K562 (cell line): ENCODE results near the gene PRCD. TPM values are rescaled to one million over a fixed set of nuclear protein-coding genes. Genes with fewer than 3 reads are reported as not detected.

Source experiments
- ATF4 ChIP-seq: fragments of 450-650 bp; formaldehyde crosslinking; IDR thresholded peaks from 2 replicates; pipeline ENCODE4 v1.4.0; 2022; ENCODE audit warnings: mild to moderate bottlenecking, moderate library complexity
- BCLAF1 ChIP-seq, 2 experiments: fragments of 450-650 bp in 1 of 2; IDR thresholded peaks; 2 replicates each; pipeline ENCODE4 v1.6.1; 2011 to 2017; ENCODE audit warnings: low read depth in 2 of 2, antibody characterized with exemption in 1 of 2, borderline replicate concordance in 1 of 2, low read length in 1 of 2, mild to moderate bottlenecking in 1 of 2, mixed read lengths in 1 of 2; ENCODE audit not compliant: control insufficient read depth in 1 of 2
- BRCA1 ChIP-seq, 2 experiments: fragments of 450-650 bp in 1 of 2; sonication (generic) in 1 of 2; formaldehyde crosslinking in 1 of 2; IDR thresholded peaks; 2 replicates each; pipeline versions ENCODE4 v1.5.0 to v1.6.1; 2017 to 2020; ENCODE audit warnings: mild to moderate bottlenecking in 1 of 2, missing genetic modification reagents in 1 of 2
- CEBPZ ChIP-seq: fragments of 150-350 bp; IDR thresholded peaks from 2 replicates; pipeline ENCODE4 v1.6.1; 2014; ENCODE audit warnings: low read depth, mild to moderate bottlenecking, low read length, borderline replicate concordance
- CTBP1 ChIP-seq: fragments of 450-650 bp; IDR thresholded peaks from 2 replicates; pipeline ENCODE4 v1.6.1; 2016; ENCODE audit warnings: borderline replicate concordance
- MXD1 ChIP-seq: fragments of 250-450 bp; sonication (Bioruptor Pico); IDR thresholded peaks from 2 replicates; pipeline ENCODE4 v1.8.0; 2021; ENCODE audit warnings: borderline replicate concordance, mild to moderate bottlenecking, moderate library complexity; ENCODE audit not compliant: poor library complexity, severe bottlenecking
- NCOA2 ChIP-seq, 2 experiments: fragments of 450-650 bp; IDR thresholded peaks; 2 replicates each; pipeline ENCODE4 v1.6.1; 2018; ENCODE audit warnings: mild to moderate bottlenecking in 2 of 2, moderate library complexity in 1 of 2; ENCODE audit not compliant: partially characterized antibody in 2 of 2
- TCFL5 ChIP-seq: fragments of 250-450 bp; sonication (Bioruptor Pico); conservative IDR thresholded peaks from 2 replicates; pipeline ENCODE4 v1.6.1; 2021; ENCODE audit warnings: mild to moderate bottlenecking, moderate library complexity, matching md5 sums
- ZFP91 ChIP-seq: sonication (generic); formaldehyde crosslinking; IDR thresholded peaks from 2 replicates; pipeline ENCODE4 v1.8.0; 2022; ENCODE audit warnings: mild to moderate bottlenecking, missing genetic modification reagents
- ZNF518B ChIP-seq: fragments of 250-450 bp; sonication (Bioruptor Pico); IDR thresholded peaks from 2 replicates; pipeline ENCODE4 v1.5.0; 2021; ENCODE audit warnings: mild to moderate bottlenecking, moderate library complexity
- polyA plus RNA-seq, 8 experiments: library from polyadenylated mRNA; depleted of rRNA in 4 of 8; stranded (reverse) in 5 of 8; unstranded in 3 of 8; fragments of >200 nt; fragmentation: Nextera tagmentation in 2 of 8; fragmentation: Illumina TruSeq in 1 of 8; extraction: Ambion mirVana in 2 of 8; extraction: Trizol in 1 of 8; gene quantifications; 2 replicates each; pipeline versions ENCODE4 v1.2.1 to v1.2.3, GENCODE V29; 2011 to 2014; ENCODE audit warnings: inconsistent platforms in 1 of 8, missing spikeins in 1 of 8
- total RNA-seq, 7 experiments: library from RNA; depleted of rRNA in 6 of 7; stranded (reverse); fragments of >200 nt in 6 of 7; fragmentation: Illumina TruSeq in 2 of 7; extraction: Trizol in 2 of 7; gene quantifications; 2 replicates each; pipeline versions ENCODE4 v1.2.1 to v1.2.3, GENCODE V29; 2011 to 2021; ENCODE audit warnings: low replicate concordance in 1 of 7

PRCD gene
- total and polyA plus RNA-seq, 9 of the 15 experiments (the other 6 are each of a cell fraction or from before 2014, with no cell fraction given) = 0.20 to 0.25 (median 0.21) TPM; not detected in 6

- no peak for TF ChIP-seq BCLAF1 (IDR thresholded peaks at IDR 0.05; ENCODE audit: borderline replicate concordance in 1 of 2, control insufficient read depth in 1 of 2, low read depth in 2 of 2, low read length in 1 of 2)
- no peak for TF ChIP-seq TCFL5 (CRISPR knock-in tag)
- no peak for TF ChIP-seq NCOA2 (IDR thresholded peaks at IDR 0.05; ENCODE audit: partially characterized antibody in 2 of 2)
- no peak for TF ChIP-seq ZFP91 (CRISPR knock-in tag)
- TF ChIP-seq ATF4 (CRISPR knock-in tag) = 0 out of 2 replicates have a peak, but pooled peaks have one; percentile 23
- no peak for TF ChIP-seq MXD1 (CRISPR knock-in tag)
- no peak for TF ChIP-seq CTBP1
- TF ChIP-seq ZNF518B (CRISPR knock-in tag) = no peak
- TF ChIP-seq BRCA1 (IDR thresholded peaks at IDR 0.05) = no peak
- TF ChIP-seq BRCA1 (CRISPR knock-in tag; IDR thresholded peaks at IDR 0.05) = no peak
- TF ChIP-seq CEBPZ = no peak
These were observed 28.0 kb downstream of the PRCD start (continued) for GRCh38 chr17:76567634-76568432.
